Right forelimb (tissue), 1 donor: Measurements from ENCODE around the gene ADAM21.
"Not testable (repeated sequence)": the region's sequence is repeated elsewhere in the genome, so short reads cannot be mapped to it uniquely, and the experiment has no call there.

ENCODE experiments used
- DNase-seq: peaks from one replicate; pipeline ENCODE4 v3.0.0-alpha.2; 2018

Gene ADAM21

GRCh38 chr14:70477356-70478105 is 25.6 kb downstream of the ADAM21 start:
- not testable (repeated sequence) for DNase-seq

- DNase-seq: no peak
Observed at GRCh38 chr14:70489579-70490200, 37.7 kb downstream of the ADAM21 start.

GRCh38 chr14:70498191-70498590 is 46.2 kb downstream of the ADAM21 start:
- DNase-seq: no peak
